GM18498 (cell line): ENCODE data around the gene MOCOS.

Experiments used
- ATAC-seq: cut with Tn5 transposase; IDR thresholded peaks from one replicate; pipeline ENCODE4 v1.9.1; 2021; ENCODE audit warnings: mild to moderate bottlenecking, moderate library complexity; ENCODE audit not compliant: unreplicated experiment

Gene MOCOS

GRCh38 chr18:36179562-36180355 lies 7.5 kb upstream of the MOCOS start:
- no peak for ATAC-seq

DNA sequence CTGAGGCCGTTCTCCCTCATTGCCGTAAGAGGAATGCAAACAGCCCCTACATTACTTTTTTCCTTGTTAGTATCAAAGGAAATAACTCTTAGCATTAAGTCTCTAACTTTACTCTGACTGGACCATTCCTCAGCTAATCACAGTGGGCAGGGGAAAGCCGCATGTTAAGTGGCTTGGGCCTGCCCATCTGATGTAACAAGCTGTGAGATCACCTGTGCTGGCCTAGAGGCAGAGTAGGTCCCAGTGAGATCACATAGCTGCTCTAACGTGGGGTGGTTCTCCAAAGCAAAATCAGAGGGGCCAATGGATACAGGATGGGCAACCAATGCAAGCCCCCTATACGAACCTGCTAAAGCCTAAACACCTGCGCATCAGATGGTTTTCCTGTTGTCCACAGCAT lies 5.9 kb upstream of the MOCOS start:
- ATAC-seq: no peak

- ATAC-seq: no peak
These were observed 5.3 kb upstream of the MOCOS start for GRCh38 chr18:36181898-36182506.

GRCh38 chr18:36183033-36183432 lies 4.3 kb upstream of the MOCOS start:
- no peak for ATAC-seq

DNA sequence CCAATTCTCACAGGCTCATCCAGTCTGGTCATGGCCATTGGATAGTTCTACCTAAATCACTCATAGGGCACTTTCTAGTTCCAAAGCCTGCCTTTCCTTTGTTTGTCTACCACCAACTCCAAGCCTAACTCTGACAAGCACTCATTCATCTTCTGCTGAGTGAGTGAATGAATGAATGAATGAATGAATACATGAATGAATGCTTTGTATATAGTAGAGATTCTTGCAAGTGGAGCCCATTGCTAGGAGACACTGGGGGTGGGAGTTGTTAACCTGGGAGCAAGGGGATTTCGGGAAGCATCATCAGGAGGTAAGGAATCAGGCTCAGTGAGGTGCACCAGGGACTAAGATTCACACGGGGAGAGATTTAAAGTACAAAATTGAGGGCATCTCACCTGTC lies 3.3 kb upstream of the MOCOS start:
- no peak for ATAC-seq

DNA sequence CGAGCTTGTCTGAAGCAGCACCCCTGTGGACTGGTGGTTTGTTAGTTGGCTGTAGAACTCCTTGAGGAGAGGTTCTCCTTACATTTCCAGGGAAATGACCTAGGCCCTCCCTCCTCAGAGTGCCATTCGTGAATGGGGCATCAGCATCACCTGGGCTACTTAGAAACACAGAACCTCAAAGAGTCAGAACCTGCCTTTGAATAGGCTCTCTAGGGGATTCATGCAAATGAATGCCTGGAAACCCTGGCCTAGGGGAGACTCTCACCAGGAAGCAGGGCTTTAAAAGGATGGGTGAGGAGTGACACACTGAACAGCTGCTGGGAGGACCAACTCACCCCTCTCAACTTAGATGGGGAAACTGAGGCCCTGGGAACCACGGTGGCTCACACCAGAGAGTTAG lies 2.1 kb upstream of the MOCOS start:
- ATAC-seq: no peak

GRCh38 chr18:36185901-36186460 lies 1.3 kb upstream of the MOCOS start:
- no peak for ATAC-seq

DNA sequence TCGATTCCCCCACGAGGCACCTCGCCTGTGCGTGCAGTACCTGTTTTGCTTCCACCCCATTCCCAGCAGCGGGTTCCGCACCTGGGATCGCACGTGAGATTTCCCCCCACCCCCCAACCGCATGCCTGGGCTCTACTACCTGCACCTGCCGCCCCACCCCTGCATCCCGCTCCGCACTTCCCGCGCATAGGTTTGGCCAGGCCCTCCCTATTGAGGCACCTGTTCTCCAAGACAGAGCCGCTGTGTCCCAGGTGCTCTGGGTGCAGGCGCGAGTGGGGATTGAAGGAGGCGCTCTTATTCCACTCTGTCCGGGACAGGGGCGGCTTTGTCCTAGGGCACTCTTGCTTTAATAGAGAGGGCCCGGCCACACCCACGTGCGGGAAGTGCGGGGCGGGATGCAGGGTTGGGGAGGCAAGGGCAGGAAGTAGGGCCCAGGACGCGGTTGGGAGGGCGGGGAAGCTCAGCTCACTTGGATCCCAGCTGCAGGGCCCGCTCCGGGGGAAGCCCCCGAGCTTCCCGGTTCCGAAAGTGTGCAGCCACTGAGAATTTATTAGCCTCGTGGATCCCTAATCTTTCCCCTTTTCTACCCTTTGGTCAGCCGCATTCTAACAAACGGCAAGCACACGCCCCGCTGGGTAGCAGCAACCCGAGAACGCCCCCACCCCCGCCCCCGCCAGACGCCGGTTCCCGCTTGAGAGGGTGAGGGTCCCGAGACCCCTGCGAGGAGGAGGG lies 670 bp upstream of the MOCOS start:
- ATAC-seq: no peak

- no peak for ATAC-seq
These were observed 777 bp downstream of the MOCOS start for GRCh38 chr18:36187826-36188721.

DNA sequence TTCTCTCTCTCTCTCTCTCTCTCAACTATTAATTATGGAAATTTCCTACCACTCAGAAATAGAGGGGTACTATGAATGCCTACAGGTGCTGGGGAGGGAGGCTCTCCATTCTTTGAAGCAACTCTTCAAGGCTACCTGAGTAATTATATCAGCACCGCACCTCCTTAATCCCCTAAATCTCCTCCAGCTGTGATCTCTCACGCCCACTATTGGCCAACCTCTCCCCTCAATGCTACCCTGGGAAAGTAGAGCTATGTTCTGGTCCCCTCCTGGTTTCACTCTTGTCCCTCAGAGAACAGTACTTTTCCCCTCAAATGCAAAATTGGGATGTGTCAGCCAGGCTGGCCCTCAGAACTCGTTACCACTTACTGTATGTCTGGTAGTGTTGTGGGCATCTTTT lies 1.6 kb downstream of the MOCOS start:
- no peak for ATAC-seq

GRCh38 chr18:36189486-36189885 lies 2.2 kb downstream of the MOCOS start:
- no peak for ATAC-seq

- no peak for ATAC-seq
These were observed 4.0 kb downstream of the MOCOS start for GRCh38 chr18:36191286-36191685.

- ATAC-seq: no peak
These were observed 4.4 kb downstream of the MOCOS start for GRCh38 chr18:36191711-36192110.

DNA sequence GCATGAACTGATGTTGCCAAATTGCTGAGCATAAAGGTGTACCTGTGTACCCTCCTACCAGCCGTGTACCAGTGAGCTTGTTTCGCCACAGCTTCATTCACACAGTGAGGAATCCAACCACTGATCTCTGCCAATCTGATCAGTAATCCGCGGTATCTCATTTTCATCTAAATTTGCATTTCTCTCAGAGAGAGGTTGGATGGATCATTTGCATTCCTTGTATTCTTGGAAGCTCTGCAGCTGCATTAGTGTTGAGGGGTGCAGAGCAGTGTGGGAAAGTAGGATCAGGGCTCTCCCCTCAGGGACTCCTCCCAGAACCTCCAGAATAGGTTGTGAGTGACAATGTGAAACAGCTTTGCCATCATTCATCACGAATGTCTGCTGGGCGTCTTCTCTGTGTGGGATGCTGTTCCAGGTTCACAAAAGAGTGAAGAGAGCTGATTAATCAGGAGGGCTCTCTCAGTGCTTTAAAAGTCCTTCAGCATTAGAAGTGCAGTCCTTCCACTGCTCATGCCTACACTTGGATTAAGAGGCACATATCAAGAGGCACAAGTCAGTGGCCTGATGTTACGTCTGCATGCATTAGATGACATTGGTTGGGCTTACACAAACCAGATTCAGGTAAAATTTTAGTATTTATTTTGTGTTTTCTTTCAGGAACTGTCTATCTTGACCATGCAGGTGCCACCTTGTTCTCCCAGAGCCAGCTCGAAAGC lies 7.5 kb downstream of the MOCOS start:
- ATAC-seq: no peak

GRCh38 chr18:36195427-36196122 lies 8.3 kb downstream of the MOCOS start:
- ATAC-seq: no peak

- no peak for ATAC-seq
These were observed 9.1 kb downstream of the MOCOS start for GRCh38 chr18:36196238-36196995.

DNA sequence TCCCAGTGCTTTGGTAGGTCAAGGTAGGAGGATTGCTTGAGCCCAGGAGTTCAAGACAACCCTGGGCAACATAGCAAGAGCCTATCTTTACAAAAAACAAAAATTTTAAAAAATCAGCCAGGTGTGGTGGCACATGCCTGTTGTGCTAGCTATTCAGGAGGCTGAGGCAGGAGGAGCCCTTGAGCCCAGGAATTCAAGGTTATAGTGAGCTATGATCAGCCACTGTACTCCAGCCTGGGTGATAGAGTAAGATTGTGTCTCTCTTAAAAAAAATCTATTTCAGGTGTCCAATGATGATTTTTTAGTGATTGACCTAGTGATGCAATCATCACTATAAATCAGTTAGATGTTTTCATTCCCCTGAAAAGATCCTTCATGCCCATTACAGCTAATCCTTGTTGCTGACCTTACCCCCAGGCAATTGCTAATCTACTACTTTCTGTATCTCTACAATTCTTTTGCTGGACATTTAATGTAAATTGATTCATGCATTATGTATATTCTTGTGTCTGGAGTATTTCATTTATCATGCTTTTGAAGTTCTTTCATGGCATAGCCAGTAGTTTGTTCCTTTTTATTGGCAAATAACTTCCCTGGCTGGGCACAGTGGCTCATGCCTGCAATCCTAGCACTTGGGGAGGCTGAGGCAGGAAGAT lies 10.3 kb downstream of the MOCOS start:
- ATAC-seq: no peak

DNA sequence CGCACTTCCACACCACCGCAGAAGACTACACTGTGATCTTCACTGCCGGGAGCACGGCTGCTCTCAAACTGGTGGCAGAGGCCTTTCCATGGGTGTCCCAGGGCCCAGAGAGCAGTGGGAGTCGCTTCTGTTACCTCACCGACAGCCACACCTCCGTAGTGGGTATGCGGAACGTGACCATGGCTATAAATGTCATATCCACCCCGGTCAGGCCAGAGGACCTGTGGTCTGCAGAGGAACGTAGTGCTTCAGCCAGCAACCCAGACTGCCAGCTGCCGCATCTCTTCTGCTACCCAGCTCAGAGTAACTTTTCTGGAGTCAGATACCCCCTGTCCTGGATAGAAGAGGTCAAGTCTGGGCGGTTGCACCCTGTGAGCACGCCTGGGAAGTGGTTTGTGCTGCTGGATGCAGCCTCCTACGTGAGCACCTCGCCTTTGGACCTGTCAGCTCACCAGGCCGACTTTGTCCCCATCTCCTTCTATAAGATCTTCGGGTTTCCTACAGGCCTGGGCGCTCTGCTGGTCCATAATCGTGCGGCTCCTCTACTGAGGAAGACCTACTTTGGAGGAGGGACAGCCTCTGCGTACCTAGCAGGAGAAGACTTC lies 12.5 kb downstream of the MOCOS start:
- no peak for ATAC-seq
